Adipocyte (in vitro differentiated cells): ENCODE results near the gene GALNT9.

Experiments
- DNase-seq: peaks from one replicate; pipeline ENCODE4 v3.0.0-alpha.2; 2015; ENCODE audit warnings: low read depth
- H3K27me3 ChIP-seq: replicated peaks from 2 replicates; pipeline ENCODE4 v1.7.0; 2013; ENCODE audit warnings: mild to moderate bottlenecking, low read length, moderate library complexity; ENCODE audit not compliant: control insufficient read depth, insufficient read depth
- H3K36me3 ChIP-seq: 2 replicates; pipeline ENCODE4 v1.7.0; 2013; ENCODE audit warnings: low read length, mild to moderate bottlenecking, moderate library complexity; ENCODE audit not compliant: control insufficient read depth, insufficient read depth, severe bottlenecking
- H3K4me1 ChIP-seq: 2 replicates; pipeline ENCODE4 v1.7.0; 2013; ENCODE audit warnings: mild to moderate bottlenecking, low read length, moderate library complexity; ENCODE audit not compliant: control insufficient read depth, insufficient read depth
- H3K4me3 ChIP-seq: 2 replicates; pipeline ENCODE4 v1.7.0; 2013; ENCODE audit warnings: mild to moderate bottlenecking, low read length, moderate library complexity
- H3K9ac ChIP-seq: 2 replicates; pipeline ENCODE4 v1.7.0; 2013; ENCODE audit warnings: mild to moderate bottlenecking, low read length, moderate library complexity
- H3K9me3 ChIP-seq: 2 replicates; pipeline ENCODE4 v1.7.0; 2013; ENCODE audit warnings: mild to moderate bottlenecking, low read length, moderate library complexity; ENCODE audit not compliant: control insufficient read depth

The GALNT9 gene

DNA sequence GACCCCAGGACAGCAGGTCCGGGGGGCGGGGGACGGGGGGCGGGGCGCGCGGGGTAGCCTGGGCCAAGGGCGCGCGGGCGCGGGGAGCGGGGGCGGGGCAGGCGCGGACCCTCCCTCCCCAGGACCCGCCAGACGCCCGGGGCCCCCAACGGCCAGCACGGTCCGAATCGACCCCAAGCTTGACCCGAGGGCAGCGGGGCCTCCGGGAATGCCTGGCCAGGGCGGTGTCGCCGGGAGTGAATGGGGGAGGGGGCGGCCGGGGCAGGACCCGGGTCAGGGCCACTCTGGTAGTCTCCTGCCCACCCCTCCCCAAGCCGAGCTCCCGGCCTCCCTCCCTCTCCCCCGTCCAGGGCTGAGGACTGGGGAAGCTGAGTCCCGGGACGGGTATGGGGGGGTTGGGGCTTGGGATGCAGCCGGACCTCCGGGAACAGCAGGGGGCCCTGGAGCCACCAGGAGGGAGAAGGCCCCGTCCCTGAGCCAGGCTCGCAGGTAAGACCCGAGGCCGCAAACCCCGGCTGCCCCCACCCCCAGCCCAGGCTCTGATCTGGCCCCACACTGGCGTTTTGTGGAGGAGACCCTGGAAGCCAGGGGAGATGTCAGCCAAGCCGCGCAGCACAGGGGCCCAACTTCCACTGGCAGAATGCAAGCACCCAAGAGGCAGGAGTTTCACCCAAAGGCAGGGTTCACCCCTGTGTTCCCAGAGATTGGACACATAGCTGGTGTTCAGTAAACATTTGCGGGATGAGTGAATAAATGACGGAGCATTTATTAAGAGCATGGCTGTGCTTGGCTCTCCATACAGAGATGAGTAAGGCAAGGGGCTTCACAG is 545 bp upstream of the GALNT9 start:
- H3K9me3 ChIP-seq, result no peaks in the 10 kb centered on the region
- no peak for DNase-seq
- H3K4me1 ChIP-seq, result peaks cover 13% of the 10 kb centered on the region
- no peaks in the 10 kb centered on the region for H3K36me3 ChIP-seq
- peaks cover 40% of the 10 kb centered on the region for H3K27me3 ChIP-seq
- H3K4me3 ChIP-seq, result no peak overlapping the region
- H3K9ac ChIP-seq, result no peak overlapping the region

DNA sequence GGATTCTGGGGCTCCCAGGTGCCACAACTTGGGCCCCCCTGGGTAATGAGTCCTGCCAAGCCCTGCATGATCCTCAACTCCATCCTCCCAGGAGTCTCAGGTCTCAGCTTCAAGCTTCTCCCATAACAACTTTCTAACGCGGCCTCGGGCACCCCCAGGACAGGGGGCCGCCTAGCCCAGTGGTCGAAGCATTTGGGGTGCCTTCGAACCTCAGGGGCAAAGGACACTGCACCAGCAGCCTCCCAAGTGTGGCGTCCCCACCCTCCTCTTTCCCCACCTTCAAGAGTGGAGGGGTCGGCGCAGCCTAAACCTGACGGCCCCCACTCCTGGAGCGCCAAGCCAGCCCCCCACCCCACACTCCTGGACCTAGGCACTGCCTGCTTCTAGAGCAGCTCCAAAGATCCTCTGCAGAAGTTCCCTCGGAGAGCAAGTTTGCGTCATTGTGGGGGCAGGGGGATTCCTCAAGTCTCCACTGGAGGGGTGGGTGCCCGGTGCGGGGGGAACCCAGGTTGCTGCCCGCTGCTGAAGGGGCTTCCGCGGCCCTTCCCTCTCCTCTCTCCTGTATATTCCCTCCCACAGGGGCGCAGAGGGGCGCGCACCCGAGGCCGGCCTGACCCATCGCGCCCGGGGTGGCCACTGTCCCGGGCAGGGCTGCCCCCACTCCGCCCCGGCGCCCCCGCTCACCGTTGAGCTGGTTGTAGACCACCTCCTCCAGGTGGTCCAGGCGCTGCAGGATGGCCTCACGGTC is 933 bp downstream of the GALNT9 start:
- Histone ChIP-seq H3K27me3 (peaks cover 32% of the 10 kb centered on the region), H3K4me1 (peaks cover 13% of the 10 kb centered on the region), H3K9ac (no peak overlapping the region), H3K4me3 (peak overlapping the region; percentile 18), H3K9me3 (no peaks in the 10 kb centered on the region), H3K36me3 (no peaks in the 10 kb centered on the region)
- no peak for DNase-seq

DNA sequence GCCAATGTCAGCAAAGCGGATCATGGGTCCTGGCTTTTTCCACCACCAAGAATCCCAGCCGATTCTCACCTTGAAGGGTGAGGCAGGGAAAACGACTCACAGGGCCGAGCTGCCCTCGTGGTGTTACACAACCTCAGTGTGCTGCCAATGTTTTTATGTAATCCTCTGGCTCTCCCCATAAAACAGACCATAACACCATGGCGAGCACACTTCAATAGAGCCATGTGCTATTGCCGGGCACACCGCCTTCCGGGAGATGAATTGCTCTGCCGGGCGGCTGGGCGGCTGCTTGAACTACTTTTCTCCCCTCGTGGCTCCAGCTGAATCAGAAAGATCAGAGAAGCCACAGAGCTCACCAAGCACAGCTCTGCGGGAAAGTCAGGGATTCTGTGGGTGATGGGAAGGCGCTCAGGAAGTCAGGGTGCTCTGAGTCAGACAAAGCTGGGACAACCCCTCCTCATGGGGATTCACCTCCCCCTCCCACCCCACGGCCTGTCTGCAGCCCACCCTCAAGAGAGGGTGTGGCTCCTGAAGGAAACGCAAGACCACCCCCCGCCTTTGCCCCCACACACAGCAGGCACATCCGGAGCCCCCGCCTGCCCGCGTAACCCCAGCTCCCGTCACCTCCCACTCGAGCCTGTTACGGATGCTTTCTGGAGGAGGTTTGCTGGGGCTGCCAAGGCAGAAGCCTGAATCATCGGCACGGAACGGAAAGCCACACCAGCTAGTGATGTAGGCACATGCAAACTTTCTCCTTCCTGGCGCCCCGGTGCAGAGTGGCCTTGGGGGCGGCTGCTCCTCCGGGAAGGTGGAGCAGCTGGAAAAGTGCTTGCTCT is 1.8 kb downstream of the GALNT9 start:
- Histone ChIP-seq H3K4me3 (peak overlapping the region; percentile 18), H3K9me3 (no peaks in the 10 kb centered on the region), H3K36me3 (no peaks in the 10 kb centered on the region), H3K4me1 (peaks cover 17% of the 10 kb centered on the region), H3K9ac (no peak overlapping the region), H3K27me3 (peaks cover 33% of the 10 kb centered on the region)
- DNase-seq, result peak; percentile 74

DNA sequence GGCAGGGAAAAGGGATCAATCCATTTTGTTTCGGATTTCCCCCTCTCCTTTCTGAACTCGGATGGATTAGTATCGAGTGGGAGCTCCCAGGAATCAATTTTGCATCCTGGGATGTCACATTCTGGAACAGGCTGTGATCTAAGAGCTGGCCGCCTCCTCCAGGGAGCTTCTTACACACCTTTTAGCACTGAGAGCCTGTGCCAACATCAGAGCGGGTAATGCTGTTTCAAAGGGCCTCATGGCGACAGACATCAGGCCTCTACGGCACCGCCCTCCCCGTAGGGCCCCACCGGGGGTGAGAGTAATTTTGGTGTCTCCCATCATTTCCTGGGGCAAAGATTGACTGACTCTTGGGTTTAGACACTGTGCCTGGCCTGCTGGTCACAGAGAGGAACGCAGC is 2.7 kb downstream of the GALNT9 start:
- Histone ChIP-seq H3K4me1 (peaks cover 18% of the 10 kb centered on the region), H3K9me3 (no peaks in the 10 kb centered on the region), H3K9ac (no peak overlapping the region), H3K27me3 (peaks cover 33% of the 10 kb centered on the region), H3K36me3 (no peaks in the 10 kb centered on the region), H3K4me3 (no peak overlapping the region)
- DNase-seq, result no peak

DNA sequence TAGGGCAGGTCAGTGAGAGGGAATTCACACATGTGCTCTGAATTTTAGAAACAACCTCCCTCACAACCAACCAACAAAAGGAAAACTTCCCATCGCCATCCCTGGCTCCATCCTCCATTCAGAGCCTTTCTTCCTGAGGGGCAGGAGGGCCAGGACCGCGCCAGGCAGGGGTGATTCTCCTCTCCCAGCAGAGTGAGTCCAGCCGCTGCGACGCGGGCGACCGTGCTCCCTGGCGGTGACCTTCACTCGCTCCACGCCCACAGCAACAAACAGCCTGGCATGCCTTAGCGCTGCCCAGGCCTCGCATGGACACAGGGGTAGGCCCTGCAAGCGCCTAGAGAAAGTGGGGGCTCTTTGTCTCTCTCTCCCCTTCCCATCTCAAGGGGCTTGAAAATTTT is 3.7 kb downstream of the GALNT9 start:
- Histone ChIP-seq H3K9ac (no peak overlapping the region), H3K27me3 (peaks cover 24% of the 10 kb centered on the region), H3K4me1 (peaks cover 18% of the 10 kb centered on the region), H3K36me3 (no peaks in the 10 kb centered on the region), H3K9me3 (no peaks in the 10 kb centered on the region), H3K4me3 (no peak overlapping the region)
- DNase-seq, result no peak

DNA sequence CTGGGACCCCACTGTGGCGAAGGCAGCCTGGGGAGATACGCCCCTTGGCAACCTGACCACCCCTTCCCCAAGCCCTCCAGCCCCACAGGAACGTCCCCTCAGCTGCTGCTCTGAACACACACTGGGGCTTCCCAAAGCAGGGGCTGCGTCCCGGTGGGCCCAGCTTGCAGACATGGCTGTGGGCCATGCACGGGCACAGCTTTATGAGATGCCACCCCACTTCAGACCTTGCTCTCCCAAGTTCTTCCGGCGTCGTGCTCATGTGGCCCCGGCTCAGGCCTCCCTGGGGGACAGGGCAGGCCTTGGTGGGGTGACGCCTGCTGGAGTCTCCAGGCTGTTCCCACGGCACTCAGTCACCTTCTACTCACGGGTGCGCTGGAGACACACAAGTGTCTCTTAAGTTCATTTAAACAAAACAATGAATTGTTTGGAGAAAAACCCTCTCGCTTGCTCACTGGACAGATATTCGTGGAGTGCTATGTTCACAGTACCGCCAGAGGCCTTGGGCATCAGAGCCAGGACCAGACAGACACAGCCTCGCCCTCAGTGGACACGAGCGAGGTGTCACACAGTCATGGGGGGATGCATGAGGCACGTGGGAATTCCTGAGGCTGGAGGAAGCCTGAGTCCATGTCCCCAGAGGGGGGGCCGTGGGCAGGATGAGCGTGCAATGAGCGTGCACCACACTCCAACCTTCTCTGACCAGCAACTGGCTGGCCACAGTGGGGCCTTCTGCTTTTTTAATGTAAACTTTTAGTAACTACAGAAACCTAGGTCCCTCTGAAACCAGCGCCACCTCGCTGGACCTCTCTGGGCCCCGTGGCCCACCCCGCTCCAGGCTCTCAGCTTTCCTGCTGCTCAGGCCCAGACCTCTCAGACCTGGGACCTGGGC is 4.3 kb downstream of the GALNT9 start:
- peaks cover 22% of the 10 kb centered on the region for H3K27me3 ChIP-seq
- no peak overlapping the region for H3K9ac ChIP-seq
- H3K4me3 ChIP-seq, result no peak overlapping the region
- peaks cover 18% of the 10 kb centered on the region for H3K4me1 ChIP-seq
- no peaks in the 10 kb centered on the region for H3K9me3 ChIP-seq
- H3K36me3 ChIP-seq, result no peaks in the 10 kb centered on the region
- no peak for DNase-seq

DNA sequence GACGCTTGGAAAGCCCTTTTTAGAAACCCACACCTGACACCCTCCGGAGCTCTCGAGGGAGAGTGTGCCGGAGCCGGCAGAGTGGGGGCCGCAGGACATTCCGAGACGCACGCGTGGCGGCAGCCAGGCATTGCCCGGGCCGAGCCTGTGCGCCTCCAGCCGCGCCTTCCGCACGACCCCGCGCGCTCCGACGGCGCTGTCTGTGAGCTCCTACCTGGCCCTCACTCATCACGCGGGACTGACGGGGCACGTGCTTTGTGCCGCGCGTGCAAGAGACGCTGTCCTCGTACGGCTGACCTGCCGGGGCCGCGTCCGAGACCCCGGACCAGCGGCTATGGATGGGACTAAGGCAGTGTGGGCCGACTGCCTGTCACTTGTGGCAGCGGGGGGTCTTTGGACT is 5.2 kb downstream of the GALNT9 start:
- no peak overlapping the region for H3K4me3 ChIP-seq
- no peaks in the 10 kb centered on the region for H3K9me3 ChIP-seq
- H3K9ac ChIP-seq, result no peak overlapping the region
- peaks cover 28% of the 10 kb centered on the region for H3K27me3 ChIP-seq
- no peak for DNase-seq
- peaks cover 18% of the 10 kb centered on the region for H3K4me1 ChIP-seq
- no peaks in the 10 kb centered on the region for H3K36me3 ChIP-seq

DNA sequence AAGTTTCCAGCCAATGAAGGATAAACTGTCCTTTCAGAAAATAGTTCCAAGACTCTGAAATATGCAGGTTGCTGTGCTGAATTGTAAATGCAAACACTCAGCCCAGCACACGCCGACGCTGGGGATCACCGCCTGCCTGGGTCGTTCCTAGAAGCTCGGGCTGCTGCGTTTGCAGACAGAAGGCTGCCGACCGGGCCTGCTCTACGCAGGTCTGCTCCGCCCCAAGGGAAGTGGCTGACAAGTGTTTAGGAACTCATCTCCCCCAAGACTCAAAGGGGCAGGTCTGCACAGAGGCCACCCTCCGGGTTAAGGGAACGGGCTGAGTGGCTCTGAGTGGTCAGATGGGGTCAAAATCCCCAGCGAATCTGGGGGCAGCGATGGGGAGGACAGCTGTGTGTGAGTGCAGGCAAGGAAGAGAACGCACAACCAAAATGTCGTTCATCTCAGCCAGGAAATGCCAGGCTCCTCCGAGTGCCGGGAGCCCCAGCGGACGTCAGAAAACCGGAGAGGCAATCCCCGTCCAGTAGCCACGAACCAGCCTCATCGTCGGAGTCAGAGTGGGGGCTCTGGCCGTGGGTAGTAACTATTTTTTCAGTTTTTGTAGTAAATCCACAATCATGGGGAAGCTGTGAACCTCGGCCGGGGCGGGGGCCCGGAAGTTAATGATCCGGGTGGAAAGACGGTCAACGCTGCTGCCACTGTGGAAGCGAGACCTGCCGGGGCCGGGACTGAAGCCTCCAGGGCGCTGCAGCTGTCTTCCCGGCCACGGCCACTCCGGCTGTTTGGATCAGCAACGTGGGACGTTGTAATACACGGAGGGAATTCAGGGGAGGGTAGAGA is 6.0 kb downstream of the GALNT9 start:
- Histone ChIP-seq H3K4me1 (peaks cover 17% of the 10 kb centered on the region), H3K9ac (no peak overlapping the region), H3K9me3 (no peaks in the 10 kb centered on the region), H3K27me3 (peaks cover 36% of the 10 kb centered on the region), H3K36me3 (no peaks in the 10 kb centered on the region), H3K4me3 (no peak overlapping the region)
- peak; percentile 13 for DNase-seq

DNA sequence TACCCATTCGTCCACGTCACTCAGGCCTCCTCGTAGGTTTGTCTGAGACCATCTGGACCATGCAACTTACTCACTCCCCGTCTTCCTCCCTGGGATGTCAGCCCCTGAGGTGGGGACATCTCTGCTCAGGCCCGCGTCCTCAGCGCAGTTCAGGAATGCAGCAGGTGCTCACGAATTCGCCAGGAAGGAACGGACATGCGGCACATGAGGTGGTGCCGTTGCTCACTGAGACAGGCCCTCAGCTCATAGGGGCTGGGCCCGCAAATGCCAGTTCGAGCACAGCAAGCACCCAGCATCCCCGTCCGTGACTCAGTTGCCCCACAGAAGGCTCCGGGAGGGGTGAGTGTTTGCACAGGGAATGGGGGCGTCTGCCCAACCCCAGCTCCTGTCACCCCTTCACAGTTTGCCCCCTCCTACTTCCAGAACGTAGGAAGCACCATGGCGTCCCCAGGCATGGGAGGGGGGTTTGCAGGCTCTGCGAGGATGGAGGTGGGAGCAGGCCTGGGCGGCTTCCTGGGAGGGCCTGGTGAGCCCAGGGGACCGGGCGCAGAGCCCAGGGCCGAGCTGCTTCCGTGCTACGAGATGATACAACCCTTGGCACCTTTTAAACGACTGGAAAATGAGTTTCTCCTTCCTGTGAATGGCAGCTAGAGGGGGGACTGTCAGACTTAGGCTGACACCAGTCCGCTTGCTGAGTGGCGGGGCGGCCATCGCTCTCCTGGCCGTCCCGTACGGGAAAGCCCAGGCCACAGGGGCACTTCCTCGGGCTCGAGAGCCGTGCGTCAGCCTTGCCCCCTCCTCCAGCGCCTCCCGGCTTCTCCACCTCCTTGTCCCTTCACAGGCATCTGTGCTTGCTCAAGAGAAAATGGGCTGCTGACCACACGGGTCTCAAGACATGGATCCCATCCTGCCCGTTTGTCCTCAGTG is 6.9 kb downstream of the GALNT9 start:
- Histone ChIP-seq H3K27me3 (peaks cover 44% of the 10 kb centered on the region), H3K4me3 (no peak overlapping the region), H3K9ac (no peak overlapping the region), H3K36me3 (no peaks in the 10 kb centered on the region), H3K9me3 (no peaks in the 10 kb centered on the region), H3K4me1 (peaks cover 8% of the 10 kb centered on the region)
- no peak for DNase-seq
